GM21737 (cell line): ENCODE measurements around the gene SEC22B.
"Not testable (repeated sequence)": the region's sequence is repeated elsewhere in the genome, so short reads cannot be mapped to it uniquely, and the experiment has no call there.

Experiments used
- ATAC-seq: cut with Tn5 transposase; IDR thresholded peaks from one replicate; pipeline ENCODE4 v1.9.1; 2021; ENCODE audit warnings: mild to moderate bottlenecking, moderate library complexity; ENCODE audit not compliant: unreplicated experiment

Gene SEC22B

DNA sequence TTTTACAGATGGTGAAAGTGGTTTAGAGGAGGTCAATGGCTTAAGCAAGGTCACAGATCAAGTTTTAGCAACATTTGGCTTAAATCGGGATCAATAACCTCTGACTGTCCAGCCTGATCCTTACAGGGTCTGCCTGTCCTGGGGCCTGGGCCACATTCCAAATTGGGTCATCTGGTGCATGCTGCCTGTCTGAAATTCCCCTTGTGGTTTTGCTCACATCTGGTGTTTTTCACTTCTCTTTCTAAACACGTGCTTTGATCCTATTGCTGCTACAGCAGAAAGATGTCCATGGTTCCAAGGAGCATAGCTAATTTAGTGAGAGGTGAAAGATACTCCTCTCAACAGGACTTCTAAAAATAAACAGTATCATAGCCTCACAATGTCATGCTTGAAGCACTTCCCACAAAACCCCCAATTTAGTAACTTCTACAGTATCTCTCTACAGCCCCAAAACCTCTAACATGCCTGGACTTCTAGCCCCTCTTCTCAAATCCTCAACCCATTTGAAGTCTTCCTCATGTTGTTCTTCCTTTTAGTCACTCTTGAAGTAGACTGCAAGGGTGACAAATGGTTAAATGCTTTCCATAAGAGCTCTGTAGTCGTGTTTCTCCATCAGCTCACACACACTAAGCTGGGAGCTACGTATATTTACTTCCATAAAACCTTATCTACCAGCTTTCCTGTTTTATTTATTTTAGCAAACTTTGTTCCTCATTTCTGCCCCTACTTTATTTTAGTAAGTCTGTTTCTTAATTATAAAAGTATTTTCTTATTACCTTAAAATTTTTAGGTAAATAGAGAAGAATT is 58.7 kb downstream of the SEC22B start:
- not testable (repeated sequence) for ATAC-seq

DNA sequence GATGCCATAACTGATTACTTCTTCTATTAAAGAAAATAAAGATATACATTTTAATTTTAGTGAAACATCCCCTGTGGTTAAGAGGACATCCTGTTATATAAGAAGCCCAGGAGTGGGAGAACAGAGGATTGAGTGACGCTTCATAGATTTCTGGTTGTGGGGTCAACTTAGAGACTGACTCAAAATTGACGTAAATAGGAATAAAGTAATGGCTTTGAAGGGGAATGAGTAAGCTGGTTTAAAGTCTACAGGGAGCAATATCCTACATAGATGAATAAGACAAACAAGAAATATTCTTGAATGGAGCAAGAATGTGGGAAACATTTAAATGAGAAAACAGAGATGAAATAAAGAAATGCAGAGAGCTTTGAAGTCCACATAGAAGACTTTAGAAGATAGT is 60.2 kb downstream of the SEC22B start:
- ATAC-seq = not testable (repeated sequence)

- not testable (repeated sequence) for ATAC-seq
Observed at GRCh38 chr1:120113134-120113533, 63.2 kb downstream of the SEC22B start.

DNA sequence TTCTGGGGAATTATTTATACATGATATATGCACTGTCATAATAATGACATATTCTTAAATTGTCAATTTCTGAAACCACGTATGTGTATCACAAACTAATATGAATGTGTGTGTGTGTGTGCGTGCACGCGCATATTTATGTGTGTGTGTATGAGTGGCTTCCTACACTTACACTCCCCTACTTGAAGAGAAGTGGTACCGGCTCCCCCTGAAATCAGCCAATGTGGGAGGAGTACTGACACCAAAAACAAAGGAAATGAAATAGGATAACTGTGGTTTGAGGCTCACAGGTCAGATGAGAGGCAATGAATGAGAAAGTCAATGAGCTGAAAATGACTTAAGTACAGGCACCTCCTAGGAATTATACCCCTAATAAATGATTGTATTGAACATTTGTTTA is 64.1 kb downstream of the SEC22B start:
- not testable (repeated sequence) for ATAC-seq

DNA sequence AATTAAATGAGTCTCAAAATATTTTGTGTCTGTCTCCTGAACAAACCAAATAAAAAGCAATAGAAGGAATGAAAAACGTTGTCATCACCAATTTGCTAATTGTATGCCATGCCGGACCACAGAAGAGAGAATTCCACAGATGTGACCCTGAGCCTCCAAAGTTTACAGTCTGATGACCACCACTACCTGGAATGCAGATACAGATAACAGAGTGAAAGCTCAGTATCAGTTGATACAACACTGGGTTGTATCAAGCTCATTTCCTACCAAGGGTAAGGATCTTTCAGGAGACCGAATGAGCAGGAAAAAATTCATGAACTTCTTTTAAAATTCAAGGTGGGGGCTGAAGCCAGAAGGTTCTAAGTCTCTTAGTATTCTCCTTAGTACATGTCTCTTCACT is 64.5 kb downstream of the SEC22B start:
- not testable (repeated sequence) for ATAC-seq

DNA sequence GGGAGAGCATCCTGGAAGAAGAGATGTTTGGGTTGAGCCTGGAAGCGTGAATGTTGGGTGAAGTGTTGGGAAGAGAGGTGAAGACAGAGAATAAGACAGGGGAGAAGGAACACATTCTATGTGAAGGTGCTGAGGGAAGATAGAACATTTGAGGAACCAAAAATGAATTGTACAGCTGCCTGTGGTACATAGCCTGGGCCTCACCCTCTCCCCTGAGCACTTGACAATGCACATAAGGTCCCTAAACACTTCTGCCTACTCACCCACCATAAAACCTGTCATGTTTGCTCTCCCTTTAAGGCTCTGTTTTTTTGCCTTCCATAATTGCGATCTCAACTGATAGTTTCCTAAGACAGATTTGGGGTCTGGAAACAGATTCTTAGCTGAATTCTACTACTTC is 65.3 kb downstream of the SEC22B start:
- ATAC-seq = not testable (repeated sequence)

DNA sequence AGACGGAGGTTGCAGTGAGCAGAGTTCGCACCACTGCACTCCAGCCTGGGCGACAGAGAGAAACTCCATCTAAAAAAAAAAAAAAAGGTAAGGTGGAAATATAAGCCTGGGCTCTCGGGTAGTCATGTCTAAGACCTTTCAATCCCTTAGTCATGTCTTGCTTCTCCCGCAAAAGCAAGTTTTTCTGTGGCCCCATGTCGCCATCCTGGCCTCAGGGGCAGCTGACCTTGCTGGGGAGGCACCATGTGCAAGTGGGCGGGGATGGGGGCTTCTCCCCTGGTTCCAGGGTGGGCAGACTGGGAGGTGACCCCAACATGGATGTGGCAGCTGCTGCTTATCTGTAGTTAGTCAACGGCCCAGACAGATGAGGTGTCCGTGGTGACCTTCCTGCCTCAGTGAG is 66.7 kb downstream of the SEC22B start:
- ATAC-seq = not testable (repeated sequence)

- not testable (repeated sequence) for ATAC-seq
Observed at GRCh38 chr1:120109180-120109579, 67.1 kb downstream of the SEC22B start.

DNA sequence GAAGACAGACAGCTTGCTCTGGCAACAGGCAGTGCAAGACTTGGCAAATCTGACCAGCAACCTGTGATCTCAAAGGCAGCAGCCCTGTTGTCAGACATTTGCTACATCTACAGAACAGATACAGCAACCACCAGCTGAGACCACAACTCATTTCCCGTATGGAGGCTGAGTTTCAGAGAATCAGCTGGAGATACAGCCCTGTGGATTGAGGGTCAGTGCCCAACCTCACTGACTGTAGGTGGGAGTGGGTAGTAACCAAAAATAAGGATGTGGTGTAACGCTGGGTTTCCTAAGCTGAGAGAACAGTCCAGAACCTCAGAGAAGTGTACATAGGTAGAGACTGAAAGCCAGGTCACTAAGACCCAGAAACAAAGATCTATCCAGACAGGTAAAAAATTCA is 71.0 kb downstream of the SEC22B start:
- ATAC-seq = not testable (repeated sequence)

- not testable (repeated sequence) for ATAC-seq
Observed at GRCh38 chr1:120103768-120104167, 72.6 kb downstream of the SEC22B start.

DNA sequence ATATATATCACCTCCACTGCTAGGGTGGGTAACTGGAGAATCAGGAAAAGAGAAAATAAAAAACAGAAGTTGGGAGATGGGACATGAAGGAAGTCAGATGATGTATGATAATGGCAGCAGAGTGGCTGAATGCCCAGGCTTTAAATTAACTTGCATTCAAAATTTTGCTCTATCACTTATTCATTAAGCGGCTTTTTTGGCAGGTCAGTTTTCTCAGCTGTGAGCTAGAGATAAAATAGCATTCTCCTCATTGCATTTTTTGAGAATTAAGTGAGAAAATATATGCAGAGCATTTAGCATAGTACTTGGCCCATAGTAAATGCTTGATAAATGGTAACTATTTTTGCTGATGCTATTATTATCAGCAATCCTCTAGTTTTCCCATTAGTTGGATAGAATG is 74.7 kb downstream of the SEC22B start:
- not testable (repeated sequence) for ATAC-seq
